HUES6 (cell line): Measurements from ENCODE around the gene LFNG.

ENCODE experiments used
- H3K27ac ChIP-seq: 2 replicates; pipeline ENCODE4 v1.7.0; 2013; ENCODE audit warnings: low read depth, mild to moderate bottlenecking, low read length, inconsistent platforms
- H3K27me3 ChIP-seq: 2 replicates; pipeline ENCODE4 v1.6.1; 2013; ENCODE audit warnings: low read length; ENCODE audit not compliant: control insufficient read depth, insufficient read depth
- H3K36me3 ChIP-seq: 2 replicates; pipeline ENCODE4 v1.6.1; 2013; ENCODE audit warnings: low read length; ENCODE audit not compliant: control insufficient read depth, insufficient read depth
- H3K4me1 ChIP-seq: 2 replicates; pipeline ENCODE4 v1.6.1; 2013; ENCODE audit warnings: low read length; ENCODE audit not compliant: control insufficient read depth, insufficient read depth
- H3K4me3 ChIP-seq: 2 replicates; pipeline ENCODE4 v1.5.1; 2013; ENCODE audit warnings: low read depth, low read length
- H3K9ac ChIP-seq: one replicate; pipeline ENCODE4 v1.6.1; 2013; ENCODE audit warnings: mild to moderate bottlenecking, low read length
- H3K9me3 ChIP-seq: 2 replicates; pipeline ENCODE4 v1.6.1; 2013; ENCODE audit warnings: low read depth, low read length; ENCODE audit not compliant: control insufficient read depth, insufficient read depth

The LFNG gene

DNA sequence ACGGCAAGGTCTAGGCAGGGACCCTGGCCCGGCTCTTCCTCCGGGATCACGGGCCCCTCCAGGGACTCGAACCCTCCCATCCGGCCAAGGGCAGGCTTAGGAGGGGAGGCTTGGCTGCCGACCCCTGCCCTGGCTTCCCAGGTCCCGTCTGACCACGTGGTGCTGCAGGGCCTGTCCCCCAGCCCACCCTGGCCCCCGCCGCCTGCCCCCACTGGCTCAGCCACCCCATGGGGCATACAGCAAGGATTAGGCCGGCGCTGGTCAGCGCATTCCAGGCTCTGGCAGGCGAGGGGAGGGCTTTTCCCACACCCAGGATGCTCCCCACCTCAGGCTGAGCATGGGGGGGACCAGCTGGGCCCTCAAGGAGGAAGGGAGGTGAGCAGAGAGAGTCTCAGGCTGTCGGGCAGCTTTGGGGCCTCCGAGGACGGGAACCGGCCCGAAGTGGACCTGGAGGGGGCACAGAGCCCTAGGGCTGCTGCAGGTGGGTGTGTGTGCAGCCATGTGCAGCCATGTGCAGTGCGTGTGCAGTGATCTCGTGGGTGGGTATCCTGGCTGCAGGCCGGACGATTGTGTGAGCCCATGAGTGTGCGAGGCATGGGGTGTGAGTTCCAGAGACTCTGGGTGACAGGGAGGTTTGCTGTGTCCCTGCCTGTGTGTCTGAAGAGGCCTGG is 42.7 kb upstream of the LFNG start:
- no peaks in the 10 kb centered on the region for H3K27me3 ChIP-seq
- H3K4me3 ChIP-seq, result no peak overlapping the region
- no peaks in the 10 kb centered on the region for H3K9me3 ChIP-seq
- H3K36me3 ChIP-seq, result no peaks in the 10 kb centered on the region
- H3K4me1 ChIP-seq, result peaks cover 20% of the 10 kb centered on the region
- H3K27ac ChIP-seq, result no peak overlapping the region
- no peak overlapping the region for H3K9ac ChIP-seq

DNA sequence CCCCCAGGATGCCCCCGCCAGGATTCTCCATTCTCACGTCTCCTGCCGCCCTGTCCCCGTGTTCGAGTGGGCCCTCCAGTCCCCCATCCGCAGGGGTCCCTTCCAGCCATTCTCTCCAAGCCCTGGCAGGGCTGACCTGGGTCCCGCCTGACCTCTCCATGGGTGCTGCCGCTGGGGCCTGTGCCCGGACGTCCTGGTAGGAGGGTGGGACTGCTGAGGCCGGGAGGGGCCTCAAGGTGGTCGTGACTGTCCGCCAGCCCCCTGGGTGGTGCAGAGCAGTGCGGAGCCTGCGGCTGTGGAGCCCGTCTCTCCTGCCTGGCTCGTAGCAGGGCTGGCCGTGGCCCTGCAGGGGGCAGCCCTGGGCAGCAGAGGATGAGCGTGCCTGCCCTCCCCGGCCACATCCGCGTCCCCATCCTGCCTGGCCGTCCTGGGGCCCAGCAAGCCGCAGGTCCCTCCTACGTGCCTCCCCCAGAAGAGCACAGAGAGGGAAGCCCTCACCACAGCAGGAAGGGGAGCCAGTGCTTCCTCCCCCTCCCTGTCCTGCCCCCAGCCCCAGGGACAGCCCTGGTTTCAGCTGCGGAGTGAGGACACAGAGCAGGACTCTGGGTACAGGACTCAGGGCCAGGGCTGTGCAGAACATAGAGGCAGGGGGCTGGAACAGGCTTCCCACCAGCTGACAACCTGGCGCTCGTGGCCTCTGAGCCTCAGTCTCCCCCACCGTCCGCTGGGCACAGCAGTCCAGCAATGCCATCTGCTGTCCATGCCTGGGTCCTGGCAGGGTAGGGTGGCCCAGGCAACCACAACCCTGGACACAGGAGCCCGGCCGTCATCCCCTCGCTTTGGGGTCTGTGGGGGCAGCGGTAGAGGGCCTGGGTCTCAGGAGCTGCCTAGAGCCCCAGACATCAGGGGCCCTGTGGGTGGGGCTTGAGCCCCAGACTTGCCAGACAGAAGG is 41.9 kb upstream of the LFNG start:
- peaks cover 20% of the 10 kb centered on the region for H3K4me1 ChIP-seq
- H3K9me3 ChIP-seq, result no peaks in the 10 kb centered on the region
- no peaks in the 10 kb centered on the region for H3K36me3 ChIP-seq
- no peak overlapping the region for H3K9ac ChIP-seq
- H3K4me3 ChIP-seq, result no peak overlapping the region
- no peaks in the 10 kb centered on the region for H3K27me3 ChIP-seq
- H3K27ac ChIP-seq, result no peak overlapping the region

DNA sequence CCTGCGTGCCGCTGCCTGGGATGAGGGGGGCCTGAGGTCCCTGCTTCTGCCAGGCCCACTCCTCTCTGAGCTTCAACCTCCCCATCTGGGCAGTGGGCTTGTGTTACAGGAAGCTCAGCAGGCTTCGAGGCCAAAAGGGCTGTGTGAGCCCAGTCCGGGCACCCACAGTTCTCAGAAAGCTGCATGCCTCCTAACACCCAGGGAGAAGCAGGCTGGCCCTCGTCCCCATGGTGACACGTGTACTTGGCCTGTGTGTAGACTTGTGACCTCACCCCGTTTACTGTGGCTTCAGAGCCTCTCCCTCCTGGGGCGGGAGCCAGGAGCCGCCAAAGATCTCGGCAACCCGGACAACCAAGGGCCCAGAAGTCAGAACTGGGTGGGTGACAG is 41.2 kb upstream of the LFNG start:
- Histone ChIP-seq H3K4me1 (peaks cover 20% of the 10 kb centered on the region), H3K9ac (no peak overlapping the region), H3K9me3 (peaks cover 5% of the 10 kb centered on the region; the same call in 1 of the 2 replicates), H3K4me3 (no peak overlapping the region), H3K27me3 (no peaks in the 10 kb centered on the region), H3K36me3 (no peaks in the 10 kb centered on the region), H3K27ac (no peak overlapping the region)

DNA sequence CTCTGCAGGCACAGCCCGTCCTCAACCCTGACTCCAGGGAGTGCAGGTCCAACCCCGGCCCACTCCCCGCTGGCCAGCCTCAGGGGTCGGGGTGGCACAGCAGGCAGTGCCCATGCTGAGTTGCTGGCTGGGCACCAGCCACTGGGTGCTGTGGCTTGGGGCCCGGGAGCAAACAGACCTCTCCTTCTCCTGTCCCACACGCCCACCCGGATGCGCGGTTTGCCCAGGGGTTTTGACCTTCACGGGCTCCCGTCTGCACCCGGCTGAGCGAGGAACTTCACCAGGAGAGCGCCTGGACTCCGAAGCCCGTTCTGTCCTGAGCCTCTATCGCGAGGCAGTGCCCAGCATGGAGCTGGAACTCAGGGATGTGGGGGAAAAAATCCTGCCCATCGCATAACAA is 40.8 kb upstream of the LFNG start:
- peaks cover 5% of the 10 kb centered on the region; the same call in 1 of the 2 replicates for H3K9me3 ChIP-seq
- no peak overlapping the region for H3K27ac ChIP-seq
- no peaks in the 10 kb centered on the region for H3K27me3 ChIP-seq
- H3K9ac ChIP-seq, result no peak overlapping the region
- H3K4me3 ChIP-seq, result no peak overlapping the region
- H3K36me3 ChIP-seq, result no peaks in the 10 kb centered on the region
- H3K4me1 ChIP-seq, result peaks cover 20% of the 10 kb centered on the region

DNA sequence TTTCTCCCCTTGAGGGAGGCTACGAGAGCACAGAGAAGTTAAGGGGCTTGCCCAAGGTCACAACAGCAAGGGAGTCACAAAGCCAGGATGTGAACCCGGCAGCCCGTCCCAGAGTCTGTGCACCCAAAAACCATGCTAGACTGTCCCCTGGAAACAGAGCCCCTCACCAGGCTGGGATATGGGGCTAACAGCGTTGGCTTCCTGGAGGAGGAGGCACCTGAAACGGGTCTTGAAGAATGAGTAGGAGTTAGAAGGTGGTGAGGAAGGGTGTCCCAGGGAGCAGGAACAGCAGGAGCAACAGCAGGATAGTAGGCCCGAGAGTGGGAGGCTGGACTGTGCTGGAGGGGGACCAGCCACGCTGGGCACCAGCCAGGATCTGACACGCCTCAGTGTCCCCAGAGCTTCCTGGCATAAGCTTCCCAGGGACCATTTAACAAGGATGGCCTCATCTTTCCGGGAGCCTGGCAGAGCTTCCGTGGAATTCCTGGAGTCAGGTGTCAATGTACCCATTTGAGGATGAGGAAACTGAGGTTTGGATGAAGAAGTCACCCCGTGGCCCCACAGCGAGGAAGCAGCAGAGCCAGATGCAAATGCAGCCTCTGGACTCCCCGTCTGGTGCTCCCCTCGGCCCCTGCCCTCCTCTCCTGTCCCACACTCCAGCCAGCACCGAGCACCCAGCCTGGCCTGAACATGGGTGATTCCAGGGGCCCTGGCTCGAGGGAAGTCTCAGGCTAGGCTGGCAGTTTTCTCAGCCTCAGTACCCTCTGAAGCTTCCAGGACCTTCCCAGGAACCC is 40.1 kb upstream of the LFNG start:
- no peak overlapping the region for H3K27ac ChIP-seq
- peaks cover 5% of the 10 kb centered on the region; the same call in 1 of the 2 replicates for H3K9me3 ChIP-seq
- no peak overlapping the region for H3K4me3 ChIP-seq
- no peak overlapping the region for H3K9ac ChIP-seq
- no peaks in the 10 kb centered on the region for H3K27me3 ChIP-seq
- no peaks in the 10 kb centered on the region for H3K36me3 ChIP-seq
- peaks cover 14% of the 10 kb centered on the region for H3K4me1 ChIP-seq

DNA sequence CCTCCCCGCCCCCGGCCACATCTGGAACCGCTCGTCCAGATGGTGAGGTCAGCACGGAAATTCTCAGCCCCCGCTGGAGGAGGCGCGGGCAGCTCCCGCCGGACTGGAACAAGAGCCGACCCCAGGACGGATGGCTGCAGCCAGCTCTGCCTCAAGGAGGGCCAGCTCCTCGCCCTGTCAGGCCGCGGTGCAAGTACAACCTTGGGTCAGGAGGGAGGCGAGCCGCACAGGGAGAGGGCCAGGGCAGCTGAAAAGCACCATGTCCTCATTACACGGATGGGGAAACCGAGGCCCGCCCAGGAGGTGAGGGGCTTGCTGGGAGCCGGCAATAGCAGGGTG is 39.5 kb upstream of the LFNG start:
- Histone ChIP-seq H3K4me3 (no peak overlapping the region), H3K27ac (no peak overlapping the region), H3K36me3 (no peaks in the 10 kb centered on the region), H3K9me3 (peaks cover 5% of the 10 kb centered on the region; the same call in 1 of the 2 replicates), H3K4me1 (peaks cover 14% of the 10 kb centered on the region), H3K9ac (no peak overlapping the region), H3K27me3 (no peaks in the 10 kb centered on the region)

DNA sequence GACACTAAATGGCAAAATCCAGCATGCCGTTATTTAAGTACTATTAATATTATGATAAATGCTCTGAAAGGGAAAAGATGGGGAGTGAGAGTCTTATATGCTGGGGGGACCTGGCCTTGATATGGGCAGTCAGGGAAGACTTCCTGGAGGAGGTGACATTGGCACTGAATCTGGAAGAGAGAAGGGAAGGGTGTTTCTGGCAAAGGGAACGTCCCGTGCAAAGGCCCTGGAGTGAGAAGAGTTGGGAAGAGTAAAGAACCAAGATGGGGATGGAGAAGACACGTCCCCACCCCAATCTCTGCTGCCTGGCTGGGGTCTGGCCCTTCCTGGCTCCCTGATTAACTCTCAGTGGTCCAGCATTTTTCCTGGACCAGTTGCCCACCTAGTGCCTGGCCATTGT is 38.4 kb upstream of the LFNG start:
- Histone ChIP-seq H3K4me1 (peaks cover 14% of the 10 kb centered on the region), H3K4me3 (no peak overlapping the region), H3K27ac (no peak overlapping the region), H3K36me3 (no peaks in the 10 kb centered on the region), H3K9ac (no peak overlapping the region), H3K27me3 (no peaks in the 10 kb centered on the region), H3K9me3 (peaks cover 5% of the 10 kb centered on the region; the same call in 1 of the 2 replicates)

DNA sequence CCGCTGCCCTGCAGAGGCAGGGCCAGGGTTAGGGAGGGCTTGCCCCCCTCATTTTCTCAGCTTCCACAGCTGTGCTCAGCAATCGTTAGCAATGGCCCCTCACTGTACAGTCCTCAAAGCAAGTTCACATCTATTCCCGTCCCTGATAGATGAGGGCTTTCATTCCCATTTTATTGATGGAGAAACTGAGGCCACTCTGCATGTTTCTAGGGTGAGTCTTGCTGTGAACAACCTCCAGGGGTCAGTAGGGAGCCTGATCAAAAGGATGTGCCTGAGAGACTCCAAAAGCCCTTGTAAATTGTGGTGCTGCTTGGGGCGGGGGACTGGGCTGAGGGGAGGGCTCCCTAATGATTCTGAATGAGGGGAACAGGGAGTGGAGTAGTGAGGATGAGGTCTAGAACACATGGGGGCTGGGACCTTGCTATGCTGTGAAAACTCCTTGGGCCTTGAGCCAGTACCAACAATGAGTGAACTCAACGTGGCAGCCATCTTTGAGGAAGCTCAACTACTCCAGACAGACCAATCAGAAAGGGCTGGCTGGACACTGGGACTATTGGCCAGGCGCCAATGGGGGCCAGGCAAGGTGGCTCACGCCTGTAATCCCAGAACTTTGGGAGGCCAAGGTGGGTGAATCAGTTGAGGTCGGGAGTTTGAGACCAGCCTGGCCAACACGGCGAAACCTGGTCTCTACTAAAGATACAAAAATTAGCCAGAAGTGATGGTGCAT is 36.7 kb upstream of the LFNG start:
- H3K27ac ChIP-seq, result no peak overlapping the region
- no peak overlapping the region for H3K4me3 ChIP-seq
- no peaks in the 10 kb centered on the region for H3K27me3 ChIP-seq
- peaks cover 5% of the 10 kb centered on the region; the same call in 1 of the 2 replicates for H3K9me3 ChIP-seq
- no peaks in the 10 kb centered on the region for H3K36me3 ChIP-seq
- H3K4me1 ChIP-seq, result peaks cover 3% of the 10 kb centered on the region; the same call in 1 of the 2 replicates
- no peak overlapping the region for H3K9ac ChIP-seq

DNA sequence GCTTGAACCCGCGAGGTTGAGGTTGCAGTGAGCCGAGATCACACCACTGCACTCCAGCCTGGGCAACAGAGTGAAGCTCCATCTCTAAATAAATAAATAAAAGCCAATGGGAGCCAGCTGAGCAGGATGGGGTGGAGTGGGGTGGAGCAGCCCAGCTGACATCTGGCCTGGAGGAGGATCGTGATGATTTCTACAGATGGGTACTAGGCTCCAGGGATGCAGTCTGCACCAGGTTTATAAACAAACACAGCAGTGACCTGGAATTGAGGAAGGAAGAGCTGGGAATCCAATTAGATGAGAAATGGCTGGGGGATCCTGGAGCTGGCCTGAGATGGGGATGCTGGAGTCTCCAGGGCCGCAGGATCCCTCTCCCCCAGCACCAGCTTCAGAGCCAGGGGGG is 36.1 kb upstream of the LFNG start:
- no peaks in the 10 kb centered on the region for H3K27me3 ChIP-seq
- H3K36me3 ChIP-seq, result no peaks in the 10 kb centered on the region
- H3K4me1 ChIP-seq, result peaks cover 3% of the 10 kb centered on the region; the same call in 1 of the 2 replicates

DNA sequence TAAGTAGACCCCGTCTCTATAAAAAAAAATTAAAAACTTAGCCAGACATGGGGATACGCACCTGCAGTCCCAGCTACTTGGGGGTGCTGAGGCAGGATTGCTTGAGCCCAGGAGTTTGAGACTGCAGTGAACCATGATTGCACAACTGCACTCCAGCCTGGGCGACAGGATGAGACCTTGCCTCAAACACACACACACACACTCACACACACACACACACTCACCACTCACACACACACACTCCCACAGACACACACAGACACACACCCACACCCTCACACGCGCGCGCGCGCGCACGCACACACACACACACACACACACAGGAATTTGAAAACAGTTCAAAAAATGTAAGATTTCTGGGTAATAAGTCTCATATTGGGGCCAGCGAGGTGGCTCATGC is 34.7 kb upstream of the LFNG start:
- Histone ChIP-seq H3K27me3 (no peaks in the 10 kb centered on the region), H3K9me3 (peaks cover 5% of the 10 kb centered on the region; the same call in 1 of the 2 replicates), H3K4me1 (no peaks in the 10 kb centered on the region), H3K36me3 (no peaks in the 10 kb centered on the region), H3K9ac (no peak overlapping the region), H3K4me3 (no peak overlapping the region), H3K27ac (no peak overlapping the region)

More for the DNA sequence above, 36.1 kb upstream of the LFNG start:
- H3K4me3 ChIP-seq, result no peak overlapping the region
- no peak overlapping the region for H3K9ac ChIP-seq
- no peak overlapping the region for H3K27ac ChIP-seq
- H3K9me3 ChIP-seq, result peaks cover 5% of the 10 kb centered on the region; the same call in 1 of the 2 replicates
